ENCODE data around the gene ABR. TPM values are rescaled to one million over a fixed set of nuclear protein-coding genes. Genes with fewer than 3 reads are reported as not detected.
"Not testable (repeated sequence)": the region's sequence is repeated elsewhere in the genome, so short reads cannot be mapped to it uniquely, and the experiment has no call there.

The ABR gene
- total RNA-seq, 1 donor from 2014 or later, result 59.7 TPM

- peak overlapping the region; percentile 84 for H3K27ac Mint-ChIP-seq (ENCODE audit: unreplicated experiment)
Measured at GRCh38 chr17:1153795-1154546, 25.8 kb downstream of the ABR start.

GRCh38 chr17:1152582-1152981, 27.2 kb downstream of the ABR start:
- not testable (repeated sequence) for H3K4me3 Mint-ChIP-seq; H3K27me3 Mint-ChIP-seq (ENCODE audit: low read depth); H3K9me3 Mint-ChIP-seq; H3K36me3 Mint-ChIP-seq (ENCODE audit: low read depth); DNase-seq (ENCODE audit: low read depth, low spot score); H3K4me1 Mint-ChIP-seq; H3K27ac Mint-ChIP-seq (ENCODE audit: unreplicated experiment)

More at GRCh38 chr17:1153795-1154546, 25.8 kb downstream of the ABR start:
- Mint-ChIP-seq H3K4me1 (peaks cover 3% of the 10 kb centered on the region), H3K4me3 (no peak overlapping the region), H3K36me3 (ENCODE audit: low read depth) (peaks cover 4% of the 10 kb centered on the region), H3K27me3 (ENCODE audit: low read depth) (no peaks in the 10 kb centered on the region), H3K9me3 (no peaks in the 10 kb centered on the region)
- peak; percentile 47 for DNase-seq (ENCODE audit: low read depth, low spot score)
- TF ChIP-seq CTCF (conservative IDR thresholded peaks at IDR 0.05), result no peak

- TF ChIP-seq CTCF (conservative IDR thresholded peaks at IDR 0.05), result no peak
- Mint-ChIP-seq H3K27me3 (ENCODE audit: low read depth) (no peaks in the 10 kb centered on the region), H3K4me3 (no peak overlapping the region), H3K4me1 (peaks cover 10% of the 10 kb centered on the region), H3K9me3 (no peaks in the 10 kb centered on the region), H3K27ac (ENCODE audit: unreplicated experiment) (no peak overlapping the region), H3K36me3 (ENCODE audit: low read depth) (no peaks in the 10 kb centered on the region)
- DNase-seq (ENCODE audit: low read depth, low spot score), result no peak
Measured at GRCh38 chr17:1150863-1151600, 28.7 kb downstream of the ABR start.

GRCh38 chr17:1149869-1150268, 29.9 kb downstream of the ABR start:
- peaks cover 18% of the 10 kb centered on the region for H3K4me1 Mint-ChIP-seq
- no peak for TF ChIP-seq CTCF (conservative IDR thresholded peaks at IDR 0.05)
- H3K27me3 Mint-ChIP-seq (ENCODE audit: low read depth), result no peaks in the 10 kb centered on the region
- DNase-seq (ENCODE audit: low read depth, low spot score), result no peak
- no peaks in the 10 kb centered on the region for H3K36me3 Mint-ChIP-seq (ENCODE audit: low read depth)
- H3K4me3 Mint-ChIP-seq, result no peak overlapping the region
- H3K27ac Mint-ChIP-seq (ENCODE audit: unreplicated experiment), result peak overlapping the region; percentile 43
- no peaks in the 10 kb centered on the region for H3K9me3 Mint-ChIP-seq

- DNase-seq (ENCODE audit: low read depth, low spot score), result peak; percentile 56
- peaks cover 27% of the 10 kb centered on the region for H3K4me1 Mint-ChIP-seq
- H3K36me3 Mint-ChIP-seq (ENCODE audit: low read depth), result no peaks in the 10 kb centered on the region
Measured at GRCh38 chr17:1147664-1148063, 32.1 kb downstream of the ABR start.

More at GRCh38 chr17:1147664-1148063, 32.1 kb downstream of the ABR start:
- no peaks in the 10 kb centered on the region for H3K9me3 Mint-ChIP-seq
- H3K27ac Mint-ChIP-seq (ENCODE audit: unreplicated experiment), result peak overlapping the region; percentile 95
- TF ChIP-seq CTCF (conservative IDR thresholded peaks at IDR 0.05), result peak; percentile 58
- H3K27me3 Mint-ChIP-seq (ENCODE audit: low read depth), result no peaks in the 10 kb centered on the region
- peak overlapping the region; percentile 38 for H3K4me3 Mint-ChIP-seq
